Cardiac muscle cell (in vitro differentiated cells and primary cell): ENCODE data around the gene ZMIZ2. TPM values are rescaled to one million over a fixed set of nuclear protein-coding genes. Genes with fewer than 3 reads are reported as not detected.

Experiments
- DNase-seq, 2 donors: peaks; one replicate each; pipeline versions ENCODE4 v3.0.0 to v3.0.0-alpha.2; 2010 to 2017; ENCODE audit warnings: low read depth in 1 of 2, low spot score in 1 of 2
- H3K27ac ChIP-seq: fragments of 200-600 bp; sonication (generic); 2 replicates; pipeline ENCODE4 v1.5.1; 2016
- H3K27me3 ChIP-seq: fragments of 200-600 bp; sonication (generic); 2 replicates; pipeline ENCODE4 v1.6.0; 2016; ENCODE audit warnings: control low read depth
- H3K36me3 ChIP-seq: fragments of 200-600 bp; sonication (generic); 2 replicates; pipeline ENCODE4 v1.5.1; 2016; ENCODE audit warnings: control low read depth
- H3K4me1 ChIP-seq: fragments of 200-600 bp; sonication (generic); 2 replicates; pipeline ENCODE4 v1.8.1; 2017; ENCODE audit warnings: low read depth, mild to moderate bottlenecking, mixed run types
- H3K4me3 ChIP-seq: fragments of 200-600 bp; sonication (generic); 2 replicates; pipeline ENCODE4 v1.5.1; 2016; ENCODE audit warnings: mild to moderate bottlenecking
- H3K9me3 ChIP-seq: fragments of 200-600 bp; sonication (generic); 2 replicates; pipeline ENCODE4 v1.5.1; 2017; ENCODE audit warnings: low read depth, mild to moderate bottlenecking, control low read depth
- CTCF ChIP-seq: IDR thresholded peaks from 2 replicates; pipeline ENCODE4 v1.5.1; 2012; ENCODE audit warnings: low read depth, mild to moderate bottlenecking, low read length
- polyA plus RNA-seq: library from polyadenylated mRNA; unstranded; fragments of >200 nt; fragmentation: Nextera tagmentation; extraction: Ambion mirVana; gene quantifications from 2 replicates; pipeline ENCODE4 v1.2.1, GENCODE V29; 2016
- total RNA-seq: library from RNA; depleted of rRNA; stranded (reverse); fragments of >200 nt; gene quantifications from 2 replicates; pipeline ENCODE4 v1.2.3, GENCODE V29; 2016

Gene ZMIZ2
- total and polyA plus RNA-seq, 2 experiments from 2014 or later: 47.7 to 58.9 TPM

GRCh38 chr7:44787762-44788161 is 39.1 kb downstream of the ZMIZ2 start:
- no peak for TF ChIP-seq CTCF
- Histone ChIP-seq H3K36me3 (no peaks in the 10 kb centered on the region), H3K27me3 (no peaks in the 10 kb centered on the region), H3K9me3 (no peaks in the 10 kb centered on the region), H3K4me3 (no peak overlapping the region), H3K27ac (no peak overlapping the region), H3K4me1 (no peaks in the 10 kb centered on the region)
- DNase-seq: no peak

GRCh38 chr7:44789990-44790389 is 41.3 kb downstream of the ZMIZ2 start:
- Histone ChIP-seq H3K9me3 (no peaks in the 10 kb centered on the region), H3K36me3 (no peaks in the 10 kb centered on the region), H3K27ac (no peak overlapping the region), H3K27me3 (no peaks in the 10 kb centered on the region), H3K4me3 (no peak overlapping the region), H3K4me1 (no peaks in the 10 kb centered on the region)
- no peak for DNase-seq
- TF ChIP-seq CTCF: no peak

GRCh38 chr7:44791278-44792219 is 42.9 kb downstream of the ZMIZ2 start:
- H3K27ac ChIP-seq: peak overlapping the region; percentile 64

GRCh38 chr7:44793919-44794318 is 45.3 kb downstream of the ZMIZ2 start:
- Histone ChIP-seq H3K4me3 (no peak overlapping the region), H3K9me3 (no peaks in the 10 kb centered on the region), H3K27ac (no peak overlapping the region), H3K36me3 (no peaks in the 10 kb centered on the region), H3K4me1 (peaks cover 10% of the 10 kb centered on the region), H3K27me3 (no peaks in the 10 kb centered on the region)
- DNase-seq: no peak
- TF ChIP-seq CTCF: no peak

More at GRCh38 chr7:44791278-44792219, 42.9 kb downstream of the ZMIZ2 start:
- no peaks in the 10 kb centered on the region for H3K36me3 ChIP-seq
- H3K9me3 ChIP-seq: no peaks in the 10 kb centered on the region
- DNase-seq: peak; percentile 21 to 64
- H3K4me1 ChIP-seq: no peaks in the 10 kb centered on the region
- H3K4me3 ChIP-seq: no peak overlapping the region
- no peaks in the 10 kb centered on the region for H3K27me3 ChIP-seq
- TF ChIP-seq CTCF: peak; percentile 26

- Histone ChIP-seq H3K4me1 (peaks cover 10% of the 10 kb centered on the region), H3K9me3 (no peaks in the 10 kb centered on the region), H3K27me3 (no peaks in the 10 kb centered on the region), H3K36me3 (peaks cover 4% of the 10 kb centered on the region), H3K4me3 (no peak overlapping the region), H3K27ac (peak overlapping the region; percentile 21)
- no peak for DNase-seq
- TF ChIP-seq CTCF: no peak
These were observed 45.7 kb downstream of the ZMIZ2 start for GRCh38 chr7:44794331-44794730.
